CD4-positive, alpha-beta T cell treated with Interleukin-15 for 1 hour (primary cell): ENCODE results near the gene NAA10.

Experiments used
- DNase-seq: peaks from one replicate; pipeline ENCODE4 v3.0.0-alpha.2; 2020

Gene NAA10

DNA sequence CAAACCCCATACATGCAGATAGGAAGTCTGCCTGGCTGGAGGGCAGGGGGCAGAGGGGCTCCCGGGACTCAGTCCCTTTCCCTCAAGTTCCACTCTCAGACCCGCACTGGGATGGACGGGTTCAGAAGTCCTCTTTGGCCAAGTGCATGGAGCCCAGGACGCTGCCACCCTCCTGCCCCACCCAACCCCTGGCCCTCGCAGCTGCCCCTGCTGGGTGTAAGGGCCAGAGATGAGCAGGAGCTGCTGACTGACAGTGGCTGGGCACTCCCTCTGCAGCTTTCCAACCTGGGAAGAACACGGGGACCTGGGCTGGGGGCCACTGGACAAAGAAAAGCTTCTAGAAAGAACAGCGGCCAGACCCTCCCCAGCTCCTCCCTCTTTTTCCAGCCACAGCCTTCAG, 52.3 kb downstream of the NAA10 start:
- no peak for DNase-seq

DNA sequence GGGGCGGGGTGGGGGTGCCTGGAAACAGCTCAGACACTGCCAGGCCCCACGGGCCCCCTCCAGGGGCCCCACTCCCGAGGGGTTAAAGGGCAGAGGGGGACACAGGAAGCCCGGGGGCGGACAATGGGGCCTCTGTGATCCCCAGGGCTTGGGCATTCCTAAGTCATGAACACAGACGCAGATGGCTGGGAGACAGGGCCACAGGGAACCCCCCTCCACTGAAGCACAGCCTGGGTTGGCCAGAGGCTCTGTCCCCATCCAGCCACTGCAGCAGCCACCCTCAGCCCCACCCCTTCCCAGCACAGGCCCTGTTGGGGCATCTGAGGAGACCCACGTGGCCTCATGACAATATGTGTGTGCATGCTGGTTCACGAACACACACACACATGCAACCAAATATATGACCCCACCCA, 52.7 kb downstream of the NAA10 start:
- DNase-seq: no peak

DNA sequence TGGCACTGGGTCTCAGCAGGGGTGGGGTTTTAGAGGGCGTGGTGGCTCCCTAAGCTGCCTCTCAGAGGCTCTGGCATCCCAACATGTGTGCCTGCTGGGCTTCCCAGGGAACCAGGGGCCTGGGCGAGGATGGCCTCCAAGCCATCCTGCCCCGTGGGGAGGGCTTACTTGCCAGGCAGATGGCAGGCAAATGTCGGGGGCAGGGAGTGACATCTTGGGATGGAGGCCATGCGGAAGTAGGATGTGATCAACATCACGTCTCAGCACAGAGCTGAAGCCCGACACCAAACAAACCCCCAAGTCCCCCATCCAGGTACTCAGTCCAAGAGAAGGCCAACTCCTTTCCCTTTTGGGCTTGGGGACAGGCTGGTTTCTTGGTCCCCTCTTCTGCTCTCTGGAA, 53.6 kb downstream of the NAA10 start:
- no peak for DNase-seq

DNA sequence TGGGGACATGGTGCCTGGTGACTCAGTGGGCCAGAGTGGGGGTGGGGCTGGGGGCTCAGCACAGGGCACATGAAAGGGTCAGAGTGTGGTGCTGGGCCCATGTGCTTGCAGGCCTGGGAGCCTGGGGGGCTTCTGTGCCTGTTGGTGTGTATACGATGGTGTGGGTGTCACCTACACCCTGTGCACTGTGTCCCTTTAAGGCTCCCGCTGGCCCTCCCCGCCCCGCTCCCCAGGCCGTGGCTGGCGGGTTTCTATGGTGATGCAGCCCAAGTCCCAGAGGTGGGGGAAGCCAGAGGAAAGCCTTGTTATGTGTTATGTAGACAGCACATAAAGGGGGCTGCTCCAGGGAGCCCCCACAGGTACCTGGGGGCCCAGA, 54.4 kb downstream of the NAA10 start:
- DNase-seq: no peak

DNA sequence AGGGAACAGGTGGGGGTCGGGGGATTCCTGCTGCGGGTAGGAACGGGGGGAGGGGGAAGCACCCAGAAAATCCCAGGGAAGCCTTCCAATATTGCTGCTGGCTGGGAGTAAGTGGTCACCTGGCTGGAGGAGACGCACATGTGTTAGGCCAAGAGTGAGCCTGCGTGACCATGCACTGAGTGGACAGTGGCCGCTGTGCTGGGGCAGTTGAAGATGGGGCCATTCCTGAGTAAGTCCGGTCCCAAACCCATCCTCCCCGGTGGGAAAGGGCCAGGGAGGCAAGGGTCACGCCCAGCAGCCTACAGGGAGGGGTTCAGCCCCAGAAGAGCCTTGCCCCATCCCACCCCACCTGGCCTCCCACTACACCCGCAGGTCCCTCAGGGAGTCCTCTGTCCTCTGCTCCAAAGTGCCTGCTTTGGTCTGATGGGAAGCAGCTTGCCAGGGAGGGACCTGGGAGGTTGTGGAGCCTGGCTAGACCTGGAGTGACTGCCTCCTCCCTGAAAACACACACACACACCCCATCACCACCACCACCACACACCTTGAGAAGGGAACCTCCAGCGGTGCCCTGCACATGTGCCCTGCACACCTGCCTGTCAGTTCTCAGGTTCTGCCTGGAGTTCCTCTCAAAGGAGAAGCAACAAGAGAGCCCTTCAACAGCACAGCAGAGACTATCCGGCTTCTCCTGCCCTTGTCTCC, 54.9 kb downstream of the NAA10 start:
- DNase-seq: no peak
